Measurements from ENCODE around the gene CYFIP1. TPM values are rescaled to one million over a fixed set of nuclear protein-coding genes. Genes with fewer than 3 reads are reported as not detected.

CYFIP1 gene
- total and polyA plus RNA-seq, 2 of the 13 experiments (the other 11 are each of a cell fraction or from before 2014, with no cell fraction given): 38.1 to 58.3 TPM

DNA sequence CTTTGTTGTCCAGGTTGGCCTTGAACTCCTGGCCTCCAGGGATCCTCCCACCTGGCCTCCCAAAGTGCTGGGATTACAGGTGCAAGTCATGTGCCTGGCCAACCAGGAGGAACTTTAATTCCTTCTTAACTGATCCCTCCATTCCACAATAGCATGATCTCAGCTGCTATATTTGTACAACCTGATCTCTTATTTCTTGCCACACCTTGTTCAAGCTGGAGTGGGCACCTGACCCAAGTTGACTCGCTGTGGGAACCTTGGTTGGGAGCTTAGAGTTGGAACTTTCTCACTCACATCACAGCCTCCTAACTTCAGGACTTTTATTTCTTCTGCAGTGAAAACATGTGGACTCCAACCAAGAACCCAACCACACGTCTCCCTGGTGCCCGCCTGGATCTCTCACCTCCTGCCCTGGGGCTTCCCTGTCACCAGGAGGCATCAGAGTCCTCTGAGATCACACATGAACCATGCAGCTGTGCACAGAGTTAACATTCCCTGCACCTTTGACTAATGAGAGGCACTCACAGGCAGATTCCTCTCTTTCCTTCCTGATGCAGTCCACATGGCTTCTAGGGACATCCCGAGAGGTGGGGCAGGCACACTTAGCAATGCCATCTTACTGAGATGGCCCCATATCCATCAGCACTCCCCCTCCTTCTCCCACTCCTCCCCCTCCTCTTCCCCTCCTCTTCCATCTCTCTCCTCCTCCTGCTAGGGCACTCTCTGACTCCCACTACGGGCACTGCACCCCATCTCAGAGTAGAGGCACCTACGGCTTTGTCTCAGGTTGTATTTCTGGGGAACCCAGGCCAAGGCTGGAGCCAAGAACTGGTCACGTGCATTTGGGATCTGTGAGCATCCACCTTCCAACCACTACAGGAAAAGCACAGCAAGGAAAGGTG lies 9.7 kb upstream of the CYFIP1 start:
- WGBS (ENCODE audit: low lambda C conversion rate): 91% methylated on average over 7 of the region's 7 CpGs

More for the DNA sequence above, 9.7 kb upstream of the CYFIP1 start:
- no peaks in the 10 kb centered on the region for H3K9me3 ChIP-seq (ENCODE audit: low read length)
- no peaks in the 10 kb centered on the region for H3K79me2 ChIP-seq (ENCODE audit: insufficient read depth, low read length)
- POLR2A ChIA-PET: no interaction called here
- intact Hi-C loops (cut with micrococcal nuclease; ENCODE audit: unreplicated experiment) (no loop called here), in situ Hi-C loops (cut with HindIII; ENCODE audit: extremely low pct_ligation_motif_present, low pct_unique_long_range_greater_than_20kb) (no loop called here)
- H3K27ac ChIP-seq (ENCODE audit: extremely low read length, insufficient read depth, low read length): no peak overlapping the region
- TF ChIP-seq HNF1A (IDR thresholded peaks at IDR 0.05; ENCODE audit: low read depth) (no peak), HNF1A (CRISPR knock-in tag; IDR thresholded peaks at IDR 0.05; ENCODE audit: borderline replicate concordance) (no peak), RBM39 (IDR thresholded peaks at IDR 0.05; ENCODE audit: low read depth, low read length, poor library complexity, severe bottlenecking) (no peak), CTCF (CRISPR knock-in tag; IDR thresholded peaks at IDR 0.05) (peak; percentile 33; the same call in 1 of the 2 replicates), STAG1 (CRISPR knock-in tag; IDR thresholded peaks at IDR 0.05) (peak; percentile 12; the same call in 1 of the 2 replicates), ZNF569 (CRISPR knock-in tag; IDR thresholded peaks at IDR 0.05; ENCODE audit: borderline replicate concordance) (no peak)
- no peak overlapping the region for H3K9ac ChIP-seq (ENCODE audit: insufficient read depth, low read depth, low read length)
- ATAC-seq (peak; percentile 75), DNase-seq (ENCODE audit: low spot score) (no peak), FAIRE-seq (no peak)
- 0 out of 5 replicates have a peak, but pooled peaks cover 0 to 5% of the 10 kb centered on the region in 2 experiments for H3K36me3 ChIP-seq (replicated peaks in 1 of 2; ENCODE audit: control insufficient read depth in 1 of 2, insufficient read depth in 2 of 2, low read length in 2 of 2)
- no TSS peak for BruUV-seq (replicated peaks)
- no peaks in the 10 kb centered on the region for H4K20me1 ChIP-seq (ENCODE audit: insufficient read depth, low read length)
- CTCF ChIA-PET (ENCODE audit: low intra/inter-chr PET ratio, low total read pairs): no interaction called here
- H3K4me1 ChIP-seq (ENCODE audit: insufficient read depth, low read length): peaks cover 10% of the 10 kb centered on the region
- no peak overlapping the region for H2AFZ ChIP-seq (ENCODE audit: low read length)
- H3K4me2 ChIP-seq (ENCODE audit: low read depth, low read length): no peak overlapping the region
- no peak overlapping the region for H3K4me3 ChIP-seq (replicated peaks in 1 of 3; ENCODE audit: insufficient read depth in 1 of 3, low read depth in 2 of 3, low read length in 3 of 3)
- no peaks in the 10 kb centered on the region for H3K27me3 ChIP-seq (ENCODE audit: control insufficient read depth in 1 of 2, insufficient read depth in 2 of 2, low read length in 2 of 2)
